ENCODE data around the gene PLCD3. TPM values are rescaled to one million over a fixed set of nuclear protein-coding genes. Genes with fewer than 3 reads are reported as not detected.

PLCD3 gene
- total and polyA plus RNA-seq, 2 of the 13 experiments (the other 11 are each of a cell fraction or from before 2014, with no cell fraction given) = 11.3 to 39.1 TPM

GRCh38 chr17:45123930-45124796 lies 8.2 kb downstream of the PLCD3 start (continued):
- TF ChIP-seq, protein P1, sequence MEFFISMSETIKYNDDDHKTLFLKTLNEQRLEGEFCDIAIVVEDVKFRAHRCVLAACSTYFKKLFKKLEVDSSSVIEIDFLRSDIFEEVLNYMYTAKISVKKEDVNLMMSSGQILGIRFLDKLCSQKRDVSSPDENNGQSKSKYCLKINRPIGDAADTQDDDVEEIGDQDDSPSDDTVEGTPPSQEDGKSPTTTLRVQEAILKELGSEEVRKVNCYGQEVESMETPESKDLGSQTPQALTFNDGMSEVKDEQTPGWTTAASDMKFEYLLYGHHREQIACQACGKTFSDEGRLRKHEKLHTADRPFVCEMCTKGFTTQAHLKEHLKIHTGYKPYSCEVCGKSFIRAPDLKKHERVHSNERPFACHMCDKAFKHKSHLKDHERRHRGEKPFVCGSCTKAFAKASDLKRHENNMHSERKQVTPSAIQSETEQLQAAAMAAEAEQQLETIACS (CRISPR knock-in tag; IDR thresholded peaks at IDR 0.05) = no peak
- TF ChIP-seq TCF7 (IDR thresholded peaks at IDR 0.05; ENCODE audit: low read depth) = 0 out of 2 replicates have a peak, but pooled peaks have one; percentile 13
- TF ChIP-seq ZNF790 (CRISPR knock-in tag; IDR thresholded peaks at IDR 0.05; ENCODE audit: borderline replicate concordance) = no peak
- TF ChIP-seq ATM (IDR thresholded peaks at IDR 0.05; ENCODE audit: borderline replicate concordance) = no peak
- TF ChIP-seq SMAD3 (CRISPR knock-in tag; IDR thresholded peaks at IDR 0.05) = 0 out of 2 replicates have a peak, but pooled peaks have one; percentile 21
- peak; percentile 85 for TF ChIP-seq PCBP1 (IDR thresholded peaks at IDR 0.05; ENCODE audit: borderline replicate concordance, low read depth, low read length)
- peak; percentile 14 for TF ChIP-seq SOX5 (CRISPR knock-in tag; IDR thresholded peaks at IDR 0.05; ENCODE audit: borderline replicate concordance)
- TF ChIP-seq SIN3B (IDR thresholded peaks at IDR 0.05; ENCODE audit: low read length) = 0 out of 2 replicates have a peak, but pooled peaks have one; percentile 19
- TF ChIP-seq RFX5 (IDR thresholded peaks at IDR 0.05; ENCODE audit: low read depth, low read length) = 0 out of 2 replicates have a peak, but pooled peaks have one; percentile 6
- TF ChIP-seq ZNF318 (CRISPR knock-in tag; IDR thresholded peaks at IDR 0.05) = 0 out of 2 replicates have a peak, but pooled peaks have one; percentile 12
- no peak for TF ChIP-seq ZSCAN29 (CRISPR knock-in tag; conservative IDR thresholded peaks at IDR 0.05)
- peak; percentile 68; the same call in 1 of the 2 replicates for TF ChIP-seq AHDC1 (CRISPR knock-in tag; IDR thresholded peaks at IDR 0.05; ENCODE audit: borderline replicate concordance)
- no peak; the same call in 1 of the 2 replicates for TF ChIP-seq ZNF607 (CRISPR knock-in tag; IDR thresholded peaks at IDR 0.05; ENCODE audit: borderline replicate concordance)
